HUES6 (cell line): Measurements from ENCODE around the gene GIMAP5.

Experiments used
- H3K27ac ChIP-seq: 2 replicates; pipeline ENCODE4 v1.7.0; 2013; ENCODE audit warnings: low read depth, mild to moderate bottlenecking, low read length, inconsistent platforms
- H3K27me3 ChIP-seq: 2 replicates; pipeline ENCODE4 v1.6.1; 2013; ENCODE audit warnings: low read length; ENCODE audit not compliant: control insufficient read depth, insufficient read depth
- H3K36me3 ChIP-seq: 2 replicates; pipeline ENCODE4 v1.6.1; 2013; ENCODE audit warnings: low read length; ENCODE audit not compliant: control insufficient read depth, insufficient read depth
- H3K4me1 ChIP-seq: 2 replicates; pipeline ENCODE4 v1.6.1; 2013; ENCODE audit warnings: low read length; ENCODE audit not compliant: control insufficient read depth, insufficient read depth
- H3K4me3 ChIP-seq: 2 replicates; pipeline ENCODE4 v1.5.1; 2013; ENCODE audit warnings: low read depth, low read length
- H3K9ac ChIP-seq: one replicate; pipeline ENCODE4 v1.6.1; 2013; ENCODE audit warnings: mild to moderate bottlenecking, low read length
- H3K9me3 ChIP-seq: 2 replicates; pipeline ENCODE4 v1.6.1; 2013; ENCODE audit warnings: low read depth, low read length; ENCODE audit not compliant: control insufficient read depth, insufficient read depth

Gene GIMAP5

GRCh38 chr7:150734254-150734653, 3.0 kb upstream of the GIMAP5 start:
- H3K4me1 ChIP-seq = no peaks in the 10 kb centered on the region; the same call in 1 of the 2 replicates
- H3K4me3 ChIP-seq = no peak overlapping the region
- H3K27ac ChIP-seq = no peak overlapping the region
- H3K36me3 ChIP-seq = no peaks in the 10 kb centered on the region
- H3K27me3 ChIP-seq = peaks cover 99% of the 10 kb centered on the region
- H3K9me3 ChIP-seq = no peaks in the 10 kb centered on the region
- H3K9ac ChIP-seq = no peak overlapping the region

- Histone ChIP-seq H3K4me1 (no peaks in the 10 kb centered on the region; the same call in 1 of the 2 replicates), H3K27me3 (peaks cover 99% of the 10 kb centered on the region), H3K4me3 (no peak overlapping the region)
These were observed 1.4 kb upstream of the GIMAP5 start for GRCh38 chr7:150735596-150736358.

GRCh38 chr7:150736864-150737263, 354 bp upstream of the GIMAP5 start:
- H3K36me3 ChIP-seq = no peaks in the 10 kb centered on the region
- H3K27ac ChIP-seq = no peak overlapping the region
- H3K4me1 ChIP-seq = no peaks in the 10 kb centered on the region; the same call in 1 of the 2 replicates
- no peaks in the 10 kb centered on the region for H3K9me3 ChIP-seq
- H3K9ac ChIP-seq = no peak overlapping the region
- no peak overlapping the region for H3K4me3 ChIP-seq
- peaks cover 99% of the 10 kb centered on the region for H3K27me3 ChIP-seq

More at GRCh38 chr7:150735596-150736358, 1.4 kb upstream of the GIMAP5 start:
- no peaks in the 10 kb centered on the region for H3K36me3 ChIP-seq
- no peaks in the 10 kb centered on the region for H3K9me3 ChIP-seq
- H3K9ac ChIP-seq = no peak overlapping the region
- H3K27ac ChIP-seq = no peak overlapping the region

GRCh38 chr7:150738092-150738491, 874 bp downstream of the GIMAP5 start:
- no peaks in the 10 kb centered on the region for H3K9me3 ChIP-seq
- no peak overlapping the region for H3K4me3 ChIP-seq
- no peak overlapping the region for H3K27ac ChIP-seq
- H3K9ac ChIP-seq = no peak overlapping the region
- H3K4me1 ChIP-seq = no peaks in the 10 kb centered on the region; the same call in 1 of the 2 replicates
- H3K27me3 ChIP-seq = peaks cover 99% of the 10 kb centered on the region
- no peaks in the 10 kb centered on the region for H3K36me3 ChIP-seq

GRCh38 chr7:150738591-150739001, 1.4 kb downstream of the GIMAP5 start:
- H3K9me3 ChIP-seq = no peaks in the 10 kb centered on the region
- no peaks in the 10 kb centered on the region for H3K36me3 ChIP-seq
- H3K4me1 ChIP-seq = no peaks in the 10 kb centered on the region; the same call in 1 of the 2 replicates
- H3K9ac ChIP-seq = no peak overlapping the region
- H3K27me3 ChIP-seq = peaks cover 99% of the 10 kb centered on the region
- no peak overlapping the region for H3K4me3 ChIP-seq
- no peak overlapping the region for H3K27ac ChIP-seq

- Histone ChIP-seq H3K36me3 (no peaks in the 10 kb centered on the region), H3K4me3 (no peak overlapping the region), H3K9me3 (no peaks in the 10 kb centered on the region), H3K27ac (no peak overlapping the region), H3K27me3 (peaks cover 99% of the 10 kb centered on the region), H3K4me1 (no peaks in the 10 kb centered on the region; the same call in 1 of the 2 replicates), H3K9ac (no peak overlapping the region)
These were observed 1.8 kb downstream of the GIMAP5 start for GRCh38 chr7:150739033-150739432.

GRCh38 chr7:150740053-150740452, 2.8 kb downstream of the GIMAP5 start:
- H3K27me3 ChIP-seq = peaks cover 99% of the 10 kb centered on the region

GRCh38 chr7:150742286-150742968, 5.2 kb downstream of the GIMAP5 start:
- no peaks in the 10 kb centered on the region for H3K4me1 ChIP-seq
- H3K4me3 ChIP-seq = no peak overlapping the region
- H3K27ac ChIP-seq = no peak overlapping the region
- H3K36me3 ChIP-seq = no peaks in the 10 kb centered on the region
- H3K9me3 ChIP-seq = no peaks in the 10 kb centered on the region
- H3K27me3 ChIP-seq = peaks cover 99% of the 10 kb centered on the region
- H3K9ac ChIP-seq = no peak overlapping the region

More at GRCh38 chr7:150740053-150740452, 2.8 kb downstream of the GIMAP5 start:
- Histone ChIP-seq H3K4me1 (no peaks in the 10 kb centered on the region; the same call in 1 of the 2 replicates), H3K36me3 (no peaks in the 10 kb centered on the region), H3K27ac (no peak overlapping the region), H3K9me3 (no peaks in the 10 kb centered on the region), H3K4me3 (no peak overlapping the region), H3K9ac (no peak overlapping the region)

GRCh38 chr7:150744041-150744656, 6.9 kb downstream of the GIMAP5 start:
- Histone ChIP-seq H3K4me3 (no peak overlapping the region), H3K4me1 (no peaks in the 10 kb centered on the region), H3K27me3 (peaks cover 99% of the 10 kb centered on the region)

GRCh38 chr7:150745086-150745485, 7.9 kb downstream of the GIMAP5 start:
- Histone ChIP-seq H3K36me3 (no peaks in the 10 kb centered on the region), H3K4me3 (no peak overlapping the region), H3K4me1 (no peaks in the 10 kb centered on the region), H3K27ac (no peak overlapping the region), H3K9ac (no peak overlapping the region), H3K9me3 (no peaks in the 10 kb centered on the region), H3K27me3 (peaks cover 99% of the 10 kb centered on the region)

More at GRCh38 chr7:150744041-150744656, 6.9 kb downstream of the GIMAP5 start:
- Histone ChIP-seq H3K27ac (no peak overlapping the region), H3K36me3 (no peaks in the 10 kb centered on the region), H3K9me3 (no peaks in the 10 kb centered on the region), H3K9ac (no peak overlapping the region)

- Histone ChIP-seq H3K9me3 (no peaks in the 10 kb centered on the region), H3K4me1 (no peaks in the 10 kb centered on the region), H3K9ac (no peak overlapping the region), H3K4me3 (no peak overlapping the region), H3K27me3 (peaks cover 99% of the 10 kb centered on the region), H3K27ac (no peak overlapping the region), H3K36me3 (no peaks in the 10 kb centered on the region)
These were observed 8.7 kb downstream of the GIMAP5 start for GRCh38 chr7:150745876-150746275.
